Fibroblast of peridontal ligament (primary cell): ENCODE measurements around the gene SLC29A1.
"Not testable (repeated sequence)": the region's sequence is repeated elsewhere in the genome, so short reads cannot be mapped to it uniquely, and the experiment has no call there.

Experiments used
- DNase-seq: peaks from one replicate; pipeline ENCODE4 v3.0.0-alpha.2; 2010; ENCODE audit errors: extremely low read depth

SLC29A1 gene

DNA sequence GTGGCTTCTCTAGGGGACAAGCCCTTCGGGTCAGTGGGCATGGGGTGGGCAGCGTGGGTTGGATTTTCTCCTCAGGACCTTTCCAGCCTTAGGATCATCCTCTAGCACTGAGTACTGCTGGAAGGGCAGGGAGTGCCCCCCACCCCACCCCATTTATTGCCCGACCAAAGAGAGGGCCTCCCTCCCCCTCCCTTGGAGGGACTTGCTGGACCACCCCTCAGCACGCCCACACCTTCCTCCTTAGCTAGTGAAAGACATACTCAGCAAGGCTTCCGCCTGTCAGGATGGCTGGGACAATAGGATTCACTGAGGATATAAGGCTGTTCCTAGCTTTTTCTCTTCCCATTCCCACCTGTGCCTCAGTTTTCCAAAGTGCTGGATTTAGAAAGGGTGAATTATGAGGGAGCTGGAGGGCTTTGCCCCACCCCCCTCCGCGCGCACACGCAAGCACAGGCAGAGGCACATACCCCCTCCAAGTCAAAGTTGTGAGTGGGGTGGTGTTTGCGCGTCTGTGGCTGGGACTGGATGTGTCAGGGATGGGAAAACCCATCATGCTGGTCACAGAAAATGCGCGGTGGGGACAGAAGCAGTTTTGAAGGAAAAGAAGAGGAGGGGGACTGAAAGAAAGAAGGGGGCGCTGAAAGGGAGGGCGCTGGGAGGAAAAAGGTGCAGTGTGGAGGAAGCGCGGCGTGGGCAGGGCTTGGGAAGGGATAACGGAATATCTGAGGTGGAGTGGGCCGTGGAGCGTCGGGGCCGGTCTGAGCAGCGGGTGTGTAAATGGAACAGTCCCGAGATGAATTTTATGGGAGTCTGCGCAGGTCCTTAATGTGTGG is 693 bp upstream of the SLC29A1 start:
- no peak for DNase-seq

DNA sequence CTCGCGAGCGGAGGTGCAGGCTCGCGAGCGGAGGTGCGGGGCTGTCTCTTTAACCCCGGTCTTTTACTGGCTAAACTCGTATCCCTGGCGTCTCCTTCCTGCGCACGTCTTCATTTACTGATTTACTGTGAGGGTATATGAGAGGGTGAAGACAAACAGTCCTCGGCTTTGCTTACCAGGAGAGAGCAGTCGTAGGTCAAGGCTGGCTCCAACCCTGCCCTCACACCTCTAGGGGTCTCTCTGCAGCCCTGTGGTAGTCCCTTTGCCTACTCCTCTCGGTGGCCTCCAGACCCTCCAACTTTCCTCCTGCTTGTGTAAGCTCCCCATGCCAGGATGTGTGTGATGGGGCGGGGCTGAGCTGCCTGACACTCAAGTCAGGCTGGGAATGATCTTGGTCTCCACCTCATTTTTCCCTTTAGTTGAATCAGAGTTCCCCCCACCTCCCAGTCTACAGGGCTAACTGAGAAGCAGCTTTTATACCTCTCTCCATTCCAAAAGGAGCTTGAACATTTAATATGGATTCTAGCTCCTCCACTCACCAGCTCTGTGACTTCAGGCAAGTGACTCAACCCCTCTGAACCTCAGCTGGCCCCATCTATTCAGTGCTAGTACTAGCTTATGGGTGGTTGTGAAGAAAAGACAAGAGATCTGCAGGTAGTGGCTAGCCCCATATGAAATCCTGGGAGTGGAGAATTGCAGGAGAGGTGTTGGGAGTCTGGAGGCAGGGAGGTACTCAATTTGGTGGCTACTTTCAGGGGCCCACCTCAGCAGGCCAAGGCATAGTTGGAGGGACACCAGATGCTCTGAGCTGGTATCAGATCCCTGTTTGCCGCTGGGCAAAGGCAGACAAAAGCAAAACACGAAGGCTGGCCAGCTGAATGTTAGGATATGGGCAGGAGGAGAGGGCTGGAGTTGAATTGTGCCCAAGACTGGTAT is 902 bp downstream of the SLC29A1 start:
- DNase-seq = no peak

DNA sequence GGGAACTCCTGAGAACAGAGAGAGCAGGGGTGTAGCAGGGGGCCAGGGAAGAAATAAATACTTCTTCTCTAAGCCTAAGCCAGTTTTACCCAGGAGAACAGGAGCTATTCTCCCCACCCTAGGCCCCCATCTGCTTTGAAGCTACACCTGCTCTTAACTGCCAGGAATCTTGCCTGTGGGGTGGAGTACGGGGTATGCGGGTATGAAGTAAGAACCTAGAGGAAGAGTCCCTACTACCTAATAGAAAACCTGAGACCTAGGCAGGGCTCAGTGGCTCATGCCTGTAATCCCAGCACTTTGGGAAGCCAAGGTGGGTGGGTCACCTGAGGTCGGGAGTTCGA is 1.5 kb downstream of the SLC29A1 start:
- DNase-seq = no peak

DNA sequence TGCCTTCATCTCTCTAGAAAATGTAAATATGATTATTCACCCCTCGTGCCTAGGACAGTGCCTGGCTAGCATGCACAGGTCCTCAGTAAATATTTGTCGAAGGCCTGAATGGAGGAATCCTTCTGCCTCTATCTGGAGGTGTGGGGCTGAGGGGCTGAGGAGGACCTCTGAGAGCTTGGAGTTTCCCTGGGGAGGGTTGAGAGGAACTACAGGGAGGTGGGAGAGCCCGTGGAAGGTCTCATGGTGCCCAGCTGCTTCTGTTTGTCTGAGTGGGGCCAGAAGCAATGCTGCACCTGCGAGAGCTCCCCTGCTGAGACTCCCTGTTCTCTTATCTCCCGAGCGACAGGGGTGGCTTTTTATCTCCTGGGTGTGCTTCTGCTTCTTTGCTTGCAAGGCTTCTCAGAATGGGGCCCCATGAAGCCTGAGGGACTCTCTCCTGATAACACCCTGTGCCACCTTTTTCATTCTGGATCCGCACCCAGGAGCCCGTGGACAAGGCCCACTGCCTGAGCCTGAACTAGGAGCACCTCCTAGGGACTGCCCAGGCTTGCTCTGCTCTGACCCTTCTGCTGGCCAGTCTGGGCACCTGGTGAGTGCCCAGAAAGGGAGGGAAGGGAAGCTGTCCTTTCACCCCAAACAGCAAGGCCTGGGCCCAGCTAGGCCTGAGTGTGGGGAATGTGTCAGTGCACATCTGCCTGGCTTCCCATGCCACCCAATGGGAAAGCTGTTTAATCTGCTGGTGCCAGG is 2.4 kb downstream of the SLC29A1 start:
- DNase-seq = no peak

DNA sequence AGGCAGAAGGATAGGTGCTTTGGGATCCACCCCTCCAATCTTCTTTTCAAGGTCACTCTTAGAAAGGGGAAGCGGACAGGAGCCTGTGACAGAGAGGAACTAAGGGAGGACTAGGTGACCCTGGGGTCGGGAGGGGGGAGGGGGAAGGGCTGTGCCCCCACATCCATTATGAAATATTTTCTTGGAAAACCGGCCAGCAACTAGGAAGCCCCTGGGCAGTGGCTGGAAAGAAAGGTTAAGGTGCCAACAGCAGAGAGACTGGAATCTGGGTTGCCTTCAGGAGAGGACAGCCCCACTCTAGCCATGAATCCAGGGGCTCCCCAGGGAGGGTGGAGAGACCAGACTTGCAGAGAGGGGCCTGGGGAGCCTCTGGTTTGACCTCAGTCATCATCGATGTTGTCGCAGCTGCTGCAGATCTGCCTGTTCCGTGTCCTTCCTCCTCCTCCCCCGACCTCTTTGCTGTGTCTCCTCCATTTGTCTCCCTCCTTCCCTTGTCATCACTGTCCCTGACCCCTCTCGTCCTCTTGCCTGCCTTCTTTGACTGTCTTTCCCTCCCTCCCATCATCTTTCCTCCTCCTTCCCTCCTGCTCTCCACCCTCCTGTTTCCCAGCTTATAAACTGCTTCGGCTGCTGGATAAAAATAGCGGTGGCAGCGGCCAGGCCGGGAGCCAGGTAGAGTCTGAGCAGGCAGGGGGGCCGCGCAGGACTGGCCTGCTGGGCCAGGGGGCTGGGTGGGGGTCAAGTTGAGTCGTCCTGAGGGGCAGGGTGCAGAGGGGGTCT is 3.2 kb downstream of the SLC29A1 start:
- DNase-seq = no peak

GRCh38 chr6:44227148-44227793 is 3.9 kb downstream of the SLC29A1 start:
- no peak for DNase-seq

- no peak for DNase-seq
Measured at GRCh38 chr6:44228031-44228430, 4.6 kb downstream of the SLC29A1 start.

GRCh38 chr6:44228433-44228832 is 5.0 kb downstream of the SLC29A1 start:
- no peak for DNase-seq

GRCh38 chr6:44228836-44229235 is 5.4 kb downstream of the SLC29A1 start:
- no peak for DNase-seq

GRCh38 chr6:44229376-44230033 is 6.1 kb downstream of the SLC29A1 start:
- no peak for DNase-seq

GRCh38 chr6:44230034-44230675 is 6.8 kb downstream of the SLC29A1 start:
- no peak for DNase-seq

DNA sequence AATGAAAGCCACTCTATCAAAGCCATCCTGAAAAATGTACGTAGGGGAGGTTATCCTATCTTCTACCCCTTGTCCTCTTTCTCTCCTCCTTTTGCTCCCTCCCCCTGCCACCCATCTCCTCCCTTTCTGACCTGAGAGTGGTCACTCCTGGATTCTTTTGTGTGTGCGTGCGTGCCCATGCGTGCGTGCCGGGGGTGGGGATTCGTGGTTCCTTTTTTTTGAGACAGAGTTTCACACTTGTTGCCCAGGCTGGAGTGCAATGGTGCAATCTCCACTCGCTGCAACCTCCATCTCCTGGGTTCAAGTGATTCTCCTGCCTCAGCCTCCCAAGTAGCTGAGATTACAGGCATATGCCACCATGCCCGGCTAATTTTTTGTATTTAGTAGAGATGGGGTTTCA is 8.0 kb downstream of the SLC29A1 start:
- not testable (repeated sequence) for DNase-seq

DNA sequence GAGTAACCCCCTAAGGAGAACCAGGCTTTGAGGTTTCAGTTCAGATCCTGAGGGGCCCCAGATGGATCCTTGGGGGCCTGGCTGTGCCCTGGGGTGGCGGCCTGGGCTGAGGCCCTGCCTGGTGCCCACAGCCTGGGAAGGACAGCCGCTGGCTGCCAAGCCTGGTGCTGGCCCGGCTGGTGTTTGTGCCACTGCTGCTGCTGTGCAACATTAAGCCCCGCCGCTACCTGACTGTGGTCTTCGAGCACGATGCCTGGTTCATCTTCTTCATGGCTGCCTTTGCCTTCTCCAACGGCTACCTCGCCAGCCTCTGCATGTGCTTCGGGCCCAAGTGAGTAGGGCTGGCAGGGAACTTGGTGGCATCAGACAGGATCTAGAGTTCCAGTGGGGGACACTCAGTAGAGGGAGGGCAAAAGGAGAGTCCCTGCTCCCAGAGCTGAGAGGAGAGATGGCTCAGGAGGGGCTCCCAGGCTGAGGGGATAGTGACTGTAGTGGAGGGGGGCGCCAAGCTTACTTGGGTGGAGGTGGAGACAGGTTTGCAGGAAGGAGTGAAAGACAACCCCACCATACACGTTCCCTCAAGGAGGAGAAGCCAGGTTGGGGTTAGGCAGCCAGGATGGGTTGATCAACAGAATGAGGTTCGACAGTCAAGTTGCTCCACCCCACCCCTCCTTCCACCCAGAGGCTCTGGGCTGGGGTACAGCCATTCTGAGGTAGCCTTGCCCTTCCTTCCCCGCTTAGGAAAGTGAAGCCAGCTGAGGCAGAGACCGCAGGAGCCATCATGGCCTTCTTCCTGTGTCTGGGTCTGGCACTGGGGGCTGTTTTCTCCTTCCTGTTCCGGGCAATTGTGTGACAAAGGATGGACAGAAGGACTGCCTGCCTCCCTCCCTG is 9.5 kb downstream of the SLC29A1 start:
- DNase-seq = no peak

- no peak for DNase-seq
Measured at GRCh38 chr6:44233567-44234100, 10.2 kb downstream of the SLC29A1 start.

- peak; percentile 77 for DNase-seq
Measured at GRCh38 chr6:44234101-44235025, 11.0 kb downstream of the SLC29A1 start.

- no peak for DNase-seq
Measured at GRCh38 chr6:44235269-44235668, 11.9 kb downstream of the SLC29A1 start.

DNA sequence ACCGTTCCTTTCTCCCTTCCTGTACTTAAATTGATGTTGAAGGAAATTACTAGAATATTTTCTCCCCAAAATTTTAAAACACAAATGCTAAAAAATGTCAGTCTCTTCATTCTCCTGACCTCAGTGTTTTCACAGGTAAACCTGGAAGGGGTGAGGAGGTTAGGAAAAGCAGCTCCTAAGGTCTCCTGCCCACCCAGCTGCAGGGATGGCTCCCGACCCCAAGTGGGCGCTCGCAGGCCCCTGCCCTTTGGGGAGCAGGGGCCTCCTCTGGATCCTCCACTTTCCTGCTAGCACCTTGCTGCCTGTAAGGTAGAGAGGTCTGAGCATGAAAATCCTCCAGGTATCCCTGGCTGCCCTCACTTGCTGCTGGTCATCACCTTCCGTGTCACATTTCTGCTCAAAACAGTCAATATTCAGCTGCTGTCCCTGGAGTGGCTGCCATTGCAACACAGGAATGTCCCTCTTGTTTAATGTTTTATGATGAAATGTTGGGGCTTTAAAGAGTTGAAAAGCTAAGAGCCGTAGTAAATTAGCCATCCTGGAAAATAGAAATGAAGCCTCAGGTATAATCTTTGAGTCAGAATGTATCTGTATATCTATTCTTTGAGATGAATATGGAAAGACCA is 12.6 kb downstream of the SLC29A1 start:
- DNase-seq = no peak
